MM.1S (cell line): ENCODE results near the gene FOXN3.

Source experiments
- EZH2 ChIP-seq: fragments of 300-600 bp; sonication (generic); optimal IDR thresholded peaks from 2 replicates; pipeline ENCODE3; 2017; ENCODE audit warnings: low read depth, mild to moderate bottlenecking, antibody characterized with exemption, low read length, mixed read lengths
- TF ChIP-seq, protein P1 (sequence below): fragments of 300-600 bp; sonication (generic); IDR thresholded peaks from 2 replicates; pipeline ENCODE4 v1.5.1; 2016; ENCODE audit warnings: antibody characterized with exemption, low read length, mixed read lengths

- TF ChIP-seq, protein P1, sequence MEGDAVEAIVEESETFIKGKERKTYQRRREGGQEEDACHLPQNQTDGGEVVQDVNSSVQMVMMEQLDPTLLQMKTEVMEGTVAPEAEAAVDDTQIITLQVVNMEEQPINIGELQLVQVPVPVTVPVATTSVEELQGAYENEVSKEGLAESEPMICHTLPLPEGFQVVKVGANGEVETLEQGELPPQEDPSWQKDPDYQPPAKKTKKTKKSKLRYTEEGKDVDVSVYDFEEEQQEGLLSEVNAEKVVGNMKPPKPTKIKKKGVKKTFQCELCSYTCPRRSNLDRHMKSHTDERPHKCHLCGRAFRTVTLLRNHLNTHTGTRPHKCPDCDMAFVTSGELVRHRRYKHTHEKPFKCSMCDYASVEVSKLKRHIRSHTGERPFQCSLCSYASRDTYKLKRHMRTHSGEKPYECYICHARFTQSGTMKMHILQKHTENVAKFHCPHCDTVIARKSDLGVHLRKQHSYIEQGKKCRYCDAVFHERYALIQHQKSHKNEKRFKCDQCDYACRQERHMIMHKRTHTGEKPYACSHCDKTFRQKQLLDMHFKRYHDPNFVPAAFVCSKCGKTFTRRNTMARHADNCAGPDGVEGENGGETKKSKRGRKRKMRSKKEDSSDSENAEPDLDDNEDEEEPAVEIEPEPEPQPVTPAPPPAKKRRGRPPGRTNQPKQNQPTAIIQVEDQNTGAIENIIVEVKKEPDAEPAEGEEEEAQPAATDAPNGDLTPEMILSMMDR = no peak
- no peak for TF ChIP-seq EZH2
Observed at GRCh38 chr14:89343356-89343755, 73.7 kb downstream of the FOXN3 start.
